ENCODE measurements around the gene UBXN11. TPM values are rescaled to one million over a fixed set of nuclear protein-coding genes. Genes with fewer than 3 reads are reported as not detected.
A peak's percentile ranks its signal among the peaks of the same experiment; 100 is the strongest.

UBXN11 gene
- total RNA-seq, 1 donor = 5.8 TPM

GRCh38 chr1:26283279-26283853 lies 23.1 kb downstream of the UBXN11 start:
- H3K4me3 ChIP-seq (ENCODE audit: insufficient read depth, low read length) = no peak overlapping the region
- H3K36me3 ChIP-seq (ENCODE audit: insufficient read depth, low read length) = peaks cover 29% of the 10 kb centered on the region
- no peak overlapping the region for H2AFZ ChIP-seq (ENCODE audit: low read length)
- DNase-seq (ENCODE audit: insufficient read length, low spot score, missing footprints) = peak; percentile 77
- no peak for TF ChIP-seq CTCF (IDR thresholded peaks at IDR 0.05; ENCODE audit: extremely low read depth, low read depth, low read length)
- no peaks in the 10 kb centered on the region for H3K9me3 ChIP-seq (ENCODE audit: low read depth, low read length)
- H3K27me3 ChIP-seq (ENCODE audit: insufficient read depth, low read length) = no peaks in the 10 kb centered on the region
- peaks cover 66% of the 10 kb centered on the region for H3K4me1 ChIP-seq (ENCODE audit: insufficient read depth, low read length)
- H3K79me2 ChIP-seq (ENCODE audit: insufficient read depth, low read length) = peaks cover 46% of the 10 kb centered on the region
- H3K27ac ChIP-seq (ENCODE audit: low read depth, low read length) = peak overlapping the region; percentile 66
- H4K20me1 ChIP-seq (ENCODE audit: insufficient read depth, low read length) = peaks cover 25% of the 10 kb centered on the region
- H3K4me2 ChIP-seq (ENCODE audit: insufficient read depth, low read length) = no peak overlapping the region

- Histone ChIP-seq H3K79me2 (ENCODE audit: insufficient read depth, low read length) (peaks cover 46% of the 10 kb centered on the region), H3K36me3 (ENCODE audit: insufficient read depth, low read length) (peaks cover 30% of the 10 kb centered on the region), H3K27me3 (ENCODE audit: insufficient read depth, low read length) (no peaks in the 10 kb centered on the region), H2AFZ (ENCODE audit: low read length) (no peak overlapping the region), H3K27ac (ENCODE audit: low read depth, low read length) (peak overlapping the region; percentile 66), H4K20me1 (ENCODE audit: insufficient read depth, low read length) (peaks cover 25% of the 10 kb centered on the region), H3K4me2 (ENCODE audit: insufficient read depth, low read length) (no peak overlapping the region), H3K4me3 (ENCODE audit: insufficient read depth, low read length) (no peak overlapping the region), H3K4me1 (ENCODE audit: insufficient read depth, low read length) (peaks cover 73% of the 10 kb centered on the region), H3K9me3 (ENCODE audit: low read depth, low read length) (no peaks in the 10 kb centered on the region)
- no peak for TF ChIP-seq CTCF (IDR thresholded peaks at IDR 0.05; ENCODE audit: extremely low read depth, low read depth, low read length)
- DNase-seq (ENCODE audit: insufficient read length, low spot score, missing footprints) = peak; percentile 76
Measured at GRCh38 chr1:26282401-26282918, 24.0 kb downstream of the UBXN11 start.

GRCh38 chr1:26281971-26282370 lies 24.5 kb downstream of the UBXN11 start:
- H3K4me1 ChIP-seq (ENCODE audit: insufficient read depth, low read length) = peaks cover 73% of the 10 kb centered on the region
- H2AFZ ChIP-seq (ENCODE audit: low read length) = no peak overlapping the region
- no peaks in the 10 kb centered on the region for H3K9me3 ChIP-seq (ENCODE audit: low read depth, low read length)
- H3K79me2 ChIP-seq (ENCODE audit: insufficient read depth, low read length) = peaks cover 46% of the 10 kb centered on the region
- H3K36me3 ChIP-seq (ENCODE audit: insufficient read depth, low read length) = peaks cover 35% of the 10 kb centered on the region
- H3K27ac ChIP-seq (ENCODE audit: low read depth, low read length) = peak overlapping the region; percentile 76
- peak overlapping the region; percentile 88 for H3K4me3 ChIP-seq (ENCODE audit: insufficient read depth, low read length)
- peak; percentile 75 for DNase-seq (ENCODE audit: insufficient read length, low spot score, missing footprints)
- peak overlapping the region; percentile 90 for H3K4me2 ChIP-seq (ENCODE audit: insufficient read depth, low read length)
- peaks cover 25% of the 10 kb centered on the region for H4K20me1 ChIP-seq (ENCODE audit: insufficient read depth, low read length)
- no peak for TF ChIP-seq CTCF (IDR thresholded peaks at IDR 0.05; ENCODE audit: extremely low read depth, low read depth, low read length)
- no peaks in the 10 kb centered on the region for H3K27me3 ChIP-seq (ENCODE audit: insufficient read depth, low read length)

- no peaks in the 10 kb centered on the region for H3K27me3 ChIP-seq (ENCODE audit: insufficient read depth, low read length)
- peaks cover 25% of the 10 kb centered on the region for H4K20me1 ChIP-seq (ENCODE audit: insufficient read depth, low read length)
- no peak for TF ChIP-seq CTCF (IDR thresholded peaks at IDR 0.05; ENCODE audit: extremely low read depth, low read depth, low read length)
- DNase-seq (ENCODE audit: insufficient read length, low spot score, missing footprints) = peak; percentile 92
- H2AFZ ChIP-seq (ENCODE audit: low read length) = no peak overlapping the region
- H3K79me2 ChIP-seq (ENCODE audit: insufficient read depth, low read length) = peaks cover 46% of the 10 kb centered on the region
- H3K36me3 ChIP-seq (ENCODE audit: insufficient read depth, low read length) = peaks cover 41% of the 10 kb centered on the region
- peak overlapping the region; percentile 76 for H3K27ac ChIP-seq (ENCODE audit: low read depth, low read length)
- no peaks in the 10 kb centered on the region for H3K9me3 ChIP-seq (ENCODE audit: low read depth, low read length)
- H3K4me1 ChIP-seq (ENCODE audit: insufficient read depth, low read length) = peaks cover 76% of the 10 kb centered on the region
- peak overlapping the region; percentile 90 for H3K4me2 ChIP-seq (ENCODE audit: insufficient read depth, low read length)
- H3K4me3 ChIP-seq (ENCODE audit: insufficient read depth, low read length) = peak overlapping the region; percentile 88
Measured at GRCh38 chr1:26281091-26281958, 25.1 kb downstream of the UBXN11 start.
